GM18873 (cell line): Measurements from ENCODE around the gene KLF6.
A peak's percentile ranks its signal among the peaks of the same experiment; 100 is the strongest.

Experiments
- ATAC-seq: cut with Tn5 transposase; IDR thresholded peaks from one replicate; pipeline ENCODE4 v1.9.1; 2021; ENCODE audit warnings: mild to moderate bottlenecking, moderate library complexity, moderate number of reproducible peaks; ENCODE audit not compliant: unreplicated experiment, low FRiP score

The KLF6 gene

DNA sequence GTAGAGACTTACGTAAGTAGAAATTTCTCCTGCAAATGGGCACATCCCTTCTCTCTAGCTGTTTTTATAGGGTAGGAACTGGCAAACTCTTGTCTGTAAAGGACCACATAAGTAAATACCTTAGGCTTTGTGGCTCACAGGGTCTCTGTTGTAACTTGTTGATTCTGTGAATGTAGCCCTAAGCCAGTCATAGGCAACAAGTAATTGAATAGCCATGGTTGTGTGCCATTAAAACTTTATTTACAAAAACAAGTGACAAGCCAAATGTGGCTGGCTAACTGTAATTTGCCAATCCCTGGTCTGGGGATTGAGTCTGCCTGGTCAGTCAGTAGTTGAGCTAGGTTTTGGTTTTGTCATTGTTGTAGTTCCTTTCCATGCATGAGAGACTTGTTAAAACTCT lies 5.3 kb upstream of the KLF6 start:
- no peak for ATAC-seq

DNA sequence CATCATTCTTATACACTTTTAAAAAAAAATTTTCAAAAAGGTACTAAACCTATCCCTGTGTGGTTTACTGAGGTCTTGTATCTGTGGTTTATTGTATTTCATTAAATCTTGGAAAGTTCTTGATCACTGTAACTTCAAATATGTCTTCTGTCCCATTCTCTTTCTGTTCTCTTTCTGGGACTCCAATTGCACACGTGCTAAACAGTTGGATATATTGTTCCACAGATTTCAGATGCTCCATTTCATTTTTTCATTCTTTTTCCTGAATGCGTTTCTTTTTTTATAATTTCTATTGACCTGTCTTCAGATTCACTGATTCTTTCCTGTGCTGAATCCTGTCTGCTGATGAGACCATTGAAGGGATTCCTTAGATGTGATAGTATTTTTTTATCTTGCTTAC lies 4.6 kb upstream of the KLF6 start:
- no peak for ATAC-seq

DNA sequence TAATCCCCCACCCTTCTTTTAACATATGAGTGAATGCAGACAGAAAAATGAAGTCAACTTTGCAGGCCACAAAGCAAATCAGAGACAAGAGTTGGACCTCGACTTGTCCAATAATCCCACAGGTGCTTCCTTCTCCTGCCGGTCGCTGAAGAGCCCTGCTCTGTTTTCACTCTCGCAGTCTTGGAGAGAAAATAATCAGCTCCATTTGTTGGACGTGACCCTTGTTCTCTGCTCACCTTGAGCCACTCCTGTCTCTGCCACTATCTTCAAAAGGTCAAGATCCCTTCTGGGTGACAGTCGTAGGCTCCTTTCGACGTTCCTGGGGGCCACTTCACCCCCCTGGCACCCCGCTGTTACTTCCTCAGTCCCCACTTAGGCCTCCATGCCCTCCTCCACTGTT lies 2.8 kb upstream of the KLF6 start:
- ATAC-seq = no peak

DNA sequence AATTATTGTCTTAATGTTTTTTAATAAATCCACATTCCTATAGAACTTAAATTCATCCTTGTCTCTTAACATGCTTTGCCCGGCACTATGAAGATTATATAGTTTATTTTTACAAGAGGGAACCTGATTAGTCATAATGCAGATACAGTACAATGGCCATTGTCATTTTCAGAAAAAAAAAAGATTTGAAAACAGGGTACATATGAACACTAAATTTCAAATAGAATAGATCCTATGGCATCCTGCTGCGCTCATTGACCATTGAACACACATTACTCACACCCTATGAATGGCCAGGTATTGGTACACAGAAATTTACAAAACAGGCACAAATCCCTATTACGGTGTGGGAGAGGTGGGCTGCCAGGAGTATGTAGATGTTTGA lies 2.0 kb upstream of the KLF6 start:
- no peak for ATAC-seq

DNA sequence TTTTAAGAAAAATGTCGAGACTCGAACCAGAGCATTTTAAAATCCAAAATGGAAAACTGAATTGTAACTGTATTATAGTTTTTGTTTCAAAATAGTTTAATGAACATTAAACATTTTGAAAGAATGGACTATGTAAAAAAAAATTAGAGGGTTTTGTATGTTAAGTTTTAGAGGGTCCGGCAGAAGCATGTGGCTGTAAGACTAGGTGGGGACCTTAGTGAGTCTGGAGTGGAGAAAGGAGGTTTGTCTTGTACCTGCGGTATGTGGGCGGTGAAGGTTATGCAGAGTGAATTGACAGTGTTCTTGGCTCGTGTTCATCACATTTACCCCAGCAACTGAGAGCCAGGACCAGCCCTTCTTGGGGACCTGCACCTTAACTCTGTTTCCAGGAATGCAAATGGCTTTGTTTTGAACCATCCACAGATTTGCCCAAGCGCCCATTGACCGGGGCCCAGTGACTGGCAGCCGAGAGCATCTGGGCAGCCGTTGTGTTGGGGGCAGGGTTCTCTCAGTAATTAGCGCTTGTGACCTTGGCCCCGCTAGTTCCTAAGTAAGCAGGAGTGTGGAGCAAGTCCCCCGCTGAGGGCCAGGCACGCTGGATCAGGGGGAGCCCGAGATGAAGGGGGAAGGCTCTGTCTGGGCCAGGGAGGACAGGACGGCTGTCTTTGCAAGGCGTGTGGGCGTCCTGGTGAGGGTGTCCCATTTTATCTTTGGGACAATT lies 1.4 kb upstream of the KLF6 start:
- ATAC-seq = no peak

DNA sequence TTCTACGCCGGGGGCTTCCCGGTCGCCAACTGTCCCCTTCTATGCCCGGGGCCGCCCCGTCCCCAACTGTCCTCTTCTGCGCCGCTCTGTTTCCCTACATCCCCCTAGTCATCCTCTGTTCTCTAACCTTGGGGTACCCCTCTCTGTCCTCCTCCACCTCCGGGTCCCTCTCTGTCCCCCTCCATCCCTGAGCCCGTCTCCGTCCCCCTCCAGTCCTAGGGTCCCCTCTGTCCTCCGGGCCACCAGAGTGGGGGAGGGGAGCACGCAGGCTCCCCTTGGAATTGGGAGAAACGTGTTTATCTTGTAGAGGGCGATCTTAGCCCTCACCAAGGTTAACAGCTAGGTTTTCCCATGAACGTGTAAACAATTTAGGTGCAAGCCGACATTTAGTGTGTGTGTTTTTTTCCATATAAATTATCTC lies 852 bp upstream of the KLF6 start:
- ATAC-seq = no peak

DNA sequence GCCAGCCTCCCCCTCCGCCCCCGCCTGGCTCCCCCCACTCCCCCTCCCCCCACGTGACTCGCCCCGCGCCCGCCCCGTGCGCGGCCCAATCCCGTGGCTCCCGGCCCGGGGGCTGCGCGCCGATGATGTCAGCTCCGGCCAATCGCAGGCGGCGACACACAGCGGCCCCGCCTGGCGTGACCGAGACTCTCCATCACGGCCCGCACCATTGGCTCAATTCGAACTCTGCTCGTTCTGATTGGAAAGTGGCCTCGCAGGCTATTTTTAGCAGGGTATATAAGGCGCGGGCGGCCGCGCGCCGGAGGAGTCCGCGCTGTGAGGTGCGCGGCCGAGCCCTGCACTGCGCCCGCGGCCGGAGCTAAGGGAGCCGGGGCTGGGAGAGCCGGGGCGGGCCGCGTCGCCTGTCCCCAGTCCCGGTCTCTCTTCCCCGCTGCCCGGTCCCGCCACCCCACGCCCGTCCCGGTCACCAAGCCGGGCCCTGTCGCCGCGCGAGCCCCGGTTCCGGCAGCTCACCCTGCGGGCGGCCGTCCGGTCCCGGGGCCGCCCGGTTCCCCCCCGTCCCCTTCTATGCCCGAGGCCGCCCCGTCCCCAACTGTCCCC lies 342 bp upstream of the KLF6 start:
- ATAC-seq = peak; percentile 66

DNA sequence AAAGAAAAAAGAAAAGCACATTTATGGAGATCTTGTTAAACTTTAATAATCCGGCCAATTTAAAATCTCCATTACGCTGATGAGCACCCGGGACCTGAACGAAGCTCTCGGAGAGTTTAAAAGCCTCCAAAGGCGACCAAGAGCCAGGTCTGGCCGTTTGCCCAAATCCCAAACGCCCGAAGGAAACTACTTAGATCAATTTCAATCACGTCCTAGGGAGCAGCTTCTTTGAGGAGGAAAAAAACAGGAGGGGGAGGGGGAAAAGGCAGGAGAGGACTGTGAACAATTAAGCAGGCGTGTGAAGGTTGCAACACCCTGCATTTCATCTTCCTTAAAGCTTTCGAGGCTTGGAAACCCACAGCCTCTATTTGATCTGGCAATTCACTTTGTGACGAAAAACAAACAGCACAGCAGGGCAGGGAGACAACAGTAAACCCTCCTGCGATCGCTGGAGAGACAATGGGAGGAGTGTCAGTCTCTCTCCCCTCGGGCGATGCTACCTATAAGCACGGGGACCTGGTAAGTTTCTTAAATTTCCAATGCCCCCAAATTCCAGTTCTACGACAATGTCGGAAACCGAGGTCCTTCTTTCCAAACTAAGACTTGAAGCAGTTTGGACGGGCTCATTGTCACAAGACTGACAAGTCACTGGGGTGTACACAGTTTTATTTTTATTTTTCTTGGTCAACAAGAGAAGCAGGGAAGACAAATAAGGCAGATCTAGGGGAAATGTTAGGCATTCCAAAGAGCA lies 1.2 kb downstream of the KLF6 start:
- no peak for ATAC-seq

DNA sequence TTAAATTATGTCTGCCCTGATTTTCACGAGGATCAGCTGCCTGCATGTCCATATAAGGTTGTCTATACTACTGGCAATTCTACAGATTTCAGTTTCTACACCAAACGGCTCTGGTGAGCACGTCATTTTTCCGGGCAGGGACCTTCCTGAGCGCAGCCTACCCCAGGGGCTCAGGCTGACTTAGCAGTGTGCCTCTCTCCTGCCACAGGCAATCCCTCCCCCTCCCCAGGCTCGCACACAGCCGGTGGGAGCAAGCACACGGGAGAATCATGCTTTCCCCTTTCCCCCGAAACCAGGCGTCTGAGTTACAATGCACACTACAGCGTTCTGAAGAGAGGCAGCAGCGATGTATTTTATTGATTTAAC lies 1.7 kb downstream of the KLF6 start:
- ATAC-seq = no peak

DNA sequence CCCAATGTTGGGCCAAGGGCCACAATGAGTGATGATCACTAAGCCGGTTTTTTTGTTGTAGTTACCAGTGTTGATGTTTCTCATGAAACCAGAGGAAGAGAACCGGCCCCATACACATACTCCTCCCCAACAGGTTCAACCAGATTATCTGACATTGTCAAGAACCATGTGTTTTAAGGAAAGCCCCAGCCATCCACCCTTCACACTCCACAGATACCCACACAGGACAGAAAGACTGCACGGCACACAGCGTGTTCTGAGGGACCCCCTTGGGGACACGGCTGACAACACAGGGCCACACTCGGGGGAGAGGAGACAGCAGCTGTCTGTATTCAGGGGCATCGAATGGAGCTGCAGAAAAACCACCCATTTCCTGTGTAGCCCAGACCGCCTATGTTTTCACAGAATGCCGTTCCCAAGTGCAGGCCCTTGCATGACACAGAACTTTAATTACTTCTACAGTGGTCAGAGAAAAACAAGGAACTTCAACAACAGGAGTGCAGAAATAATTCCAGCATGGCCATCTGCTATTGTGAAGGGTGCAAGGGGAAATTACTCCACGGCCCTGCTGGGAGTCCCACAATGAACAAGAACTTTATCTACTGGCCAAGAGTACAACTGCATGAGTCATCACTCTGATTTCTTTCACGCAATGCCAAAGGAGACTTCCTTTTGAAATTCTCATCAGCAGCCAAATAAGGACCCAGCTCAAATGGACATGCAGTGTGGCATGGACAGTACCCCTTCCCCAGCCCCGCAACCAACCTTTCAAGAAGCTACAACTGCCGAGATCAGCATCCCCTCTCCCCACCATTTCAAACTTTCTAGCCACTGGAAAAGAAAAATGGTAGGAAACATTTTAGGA lies 2.3 kb downstream of the KLF6 start:
- ATAC-seq = no peak

DNA sequence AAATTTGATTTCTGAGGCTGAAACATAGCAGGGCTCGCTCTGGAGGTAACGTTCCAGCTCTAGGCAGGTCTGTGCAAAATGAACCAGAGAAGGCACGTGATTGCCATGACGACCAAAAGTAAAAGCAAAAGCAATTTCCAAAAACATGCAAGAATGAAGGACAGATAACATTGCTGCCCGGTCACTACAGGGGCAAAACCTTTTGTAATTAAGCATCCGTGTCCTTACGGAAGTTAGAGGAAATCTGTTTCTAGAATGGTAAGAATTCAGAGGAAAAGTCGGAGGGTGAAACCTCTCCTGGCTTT lies 2.9 kb downstream of the KLF6 start:
- ATAC-seq = no peak

DNA sequence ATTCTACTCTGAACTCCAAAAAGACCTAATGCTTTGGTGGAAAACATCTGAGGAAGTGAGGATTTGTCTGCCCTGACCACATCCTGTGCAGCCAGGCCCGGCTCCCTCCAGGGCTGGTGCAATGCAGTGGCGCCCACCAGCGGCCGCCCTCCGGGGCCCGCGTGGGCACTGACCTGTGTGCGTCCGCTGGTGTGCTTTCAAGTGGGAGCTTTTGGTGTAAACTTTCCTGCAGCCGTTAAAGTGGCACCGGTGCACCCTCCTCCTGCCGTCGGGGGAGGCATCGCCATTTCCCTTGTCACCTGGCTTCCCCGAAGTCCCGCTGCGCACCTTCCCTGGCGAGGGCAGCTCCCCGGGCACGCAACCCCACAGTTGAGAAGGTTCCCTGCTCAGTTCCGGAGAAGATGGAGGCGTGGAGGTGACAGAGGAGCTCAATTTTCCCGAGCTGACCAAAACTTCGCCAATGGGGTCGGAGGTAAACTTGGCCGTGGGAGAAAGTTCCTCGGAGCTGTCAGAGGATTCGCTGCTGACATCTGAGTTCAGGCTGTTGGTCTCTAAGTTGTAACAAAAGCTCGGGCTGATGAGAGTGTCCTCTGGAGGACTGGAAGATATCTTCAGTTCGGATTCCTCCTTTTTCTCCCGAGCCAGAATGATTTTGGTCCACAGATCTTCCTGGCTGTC lies 3.4 kb downstream of the KLF6 start:
- no peak for ATAC-seq

DNA sequence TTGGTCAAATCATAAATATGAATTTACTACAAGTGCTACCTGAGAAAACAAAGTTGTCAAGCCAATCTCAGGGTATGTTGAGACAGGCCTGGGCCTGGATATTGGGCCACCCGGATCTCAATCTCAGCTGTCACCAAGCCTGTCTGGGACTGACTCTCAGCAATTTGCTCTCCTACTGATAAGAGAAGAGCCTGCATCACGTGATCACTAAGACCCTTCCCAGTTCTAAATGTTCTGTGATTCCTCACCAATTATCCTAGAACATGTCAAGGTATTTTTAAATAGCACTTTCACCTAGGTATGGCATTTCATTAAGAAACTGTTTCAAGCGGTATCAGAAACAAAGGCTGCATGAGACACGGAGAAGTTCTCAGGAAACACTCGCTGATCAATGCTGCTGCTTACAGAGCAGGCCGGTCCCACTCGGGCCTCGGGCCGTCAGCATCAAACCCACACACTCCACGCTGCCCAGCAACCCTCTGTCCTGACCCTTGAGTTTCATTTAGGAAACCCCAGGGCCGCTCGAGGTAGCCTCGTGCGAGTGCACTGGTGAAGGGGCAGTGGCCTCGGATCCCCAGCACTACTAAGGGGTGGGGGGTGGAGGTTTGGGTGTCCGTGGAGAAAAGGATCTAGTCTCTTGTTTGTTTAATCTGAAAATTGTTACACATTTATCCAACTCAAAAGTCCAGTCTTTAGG lies 4.1 kb downstream of the KLF6 start:
- no peak for ATAC-seq

DNA sequence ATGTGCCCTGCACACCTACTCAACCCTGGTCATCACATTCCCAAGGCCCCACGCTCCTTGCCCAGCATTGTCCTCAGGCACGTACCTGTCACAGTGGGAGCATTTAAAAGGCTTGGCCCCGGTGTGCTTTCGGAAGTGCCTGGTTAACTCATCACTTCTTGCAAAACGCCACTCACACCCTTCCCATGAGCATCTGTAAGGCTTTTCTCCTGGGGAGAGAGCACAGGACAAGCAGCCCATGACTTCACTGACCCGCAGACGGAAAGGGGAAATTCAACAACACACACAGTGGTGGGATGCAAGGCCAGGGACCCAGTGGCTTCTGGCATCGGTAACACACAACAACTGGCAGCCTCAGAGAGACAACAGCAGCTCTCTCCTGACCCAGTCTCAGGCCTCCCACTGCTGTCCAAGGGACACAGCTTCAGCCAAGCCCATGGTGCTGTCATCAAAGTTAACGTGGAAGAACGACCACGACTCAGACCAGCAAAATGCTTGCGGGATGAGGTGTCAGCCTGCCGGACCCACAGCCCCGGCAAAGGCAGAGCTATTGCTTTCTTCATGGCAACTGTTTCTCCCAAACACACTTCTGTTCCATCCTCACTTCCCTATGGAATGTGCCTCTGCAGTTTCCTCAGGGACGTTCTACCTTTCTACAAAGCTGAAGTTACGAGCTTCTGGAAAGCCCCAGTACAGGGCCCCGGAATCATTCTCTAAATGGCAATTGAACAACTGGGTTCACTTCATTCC lies 4.8 kb downstream of the KLF6 start:
- no peak for ATAC-seq

DNA sequence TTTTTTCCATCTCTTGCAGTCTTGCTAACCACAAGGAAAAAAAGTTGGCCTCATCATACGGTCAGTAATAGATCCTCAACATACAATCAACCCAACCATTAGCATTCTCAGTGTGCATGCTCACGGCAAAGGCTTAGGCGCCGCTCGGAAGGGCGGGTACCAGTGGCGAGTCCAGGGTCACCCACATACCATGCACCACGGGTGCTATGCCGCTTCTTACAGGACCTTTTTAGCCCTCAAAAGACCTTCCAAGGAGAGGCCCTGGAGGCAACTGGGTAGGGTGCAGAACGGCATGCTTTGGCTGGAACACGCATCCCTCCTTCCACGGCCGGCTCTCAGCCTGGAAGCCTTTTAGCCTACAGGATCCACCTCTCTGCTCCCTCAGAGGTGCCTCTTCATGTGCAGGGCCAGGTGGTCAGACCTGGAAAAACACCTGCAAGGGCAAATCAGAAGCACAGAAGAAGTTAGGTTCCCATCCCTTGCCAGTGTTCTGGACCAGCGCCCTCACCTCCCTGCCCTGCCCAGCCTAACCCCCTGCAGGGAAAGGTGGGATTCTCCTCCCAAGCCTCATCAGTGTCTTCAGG lies 5.8 kb downstream of the KLF6 start:
- no peak for ATAC-seq

DNA sequence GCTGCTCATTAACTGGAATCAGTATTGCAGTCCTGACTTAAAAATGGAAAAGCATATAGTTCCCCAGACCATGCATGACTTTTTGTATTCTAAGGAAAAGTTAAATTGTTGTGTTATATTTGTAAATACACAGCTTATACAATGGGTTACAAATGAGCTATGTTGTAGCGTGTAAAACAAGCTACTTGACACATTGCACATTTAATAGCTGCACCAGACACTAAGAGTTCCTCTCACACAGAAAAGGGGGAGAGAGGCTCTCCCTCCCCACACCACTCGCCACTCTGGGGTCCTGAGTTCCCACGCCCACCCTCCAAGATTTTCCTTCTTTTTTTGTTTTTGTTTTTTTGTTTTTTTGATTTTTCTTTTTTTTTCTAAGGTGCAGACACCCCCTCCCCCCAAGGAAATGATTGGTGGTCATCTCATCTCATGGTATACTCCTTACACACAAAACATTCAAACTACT lies 6.3 kb downstream of the KLF6 start:
- no peak for ATAC-seq

DNA sequence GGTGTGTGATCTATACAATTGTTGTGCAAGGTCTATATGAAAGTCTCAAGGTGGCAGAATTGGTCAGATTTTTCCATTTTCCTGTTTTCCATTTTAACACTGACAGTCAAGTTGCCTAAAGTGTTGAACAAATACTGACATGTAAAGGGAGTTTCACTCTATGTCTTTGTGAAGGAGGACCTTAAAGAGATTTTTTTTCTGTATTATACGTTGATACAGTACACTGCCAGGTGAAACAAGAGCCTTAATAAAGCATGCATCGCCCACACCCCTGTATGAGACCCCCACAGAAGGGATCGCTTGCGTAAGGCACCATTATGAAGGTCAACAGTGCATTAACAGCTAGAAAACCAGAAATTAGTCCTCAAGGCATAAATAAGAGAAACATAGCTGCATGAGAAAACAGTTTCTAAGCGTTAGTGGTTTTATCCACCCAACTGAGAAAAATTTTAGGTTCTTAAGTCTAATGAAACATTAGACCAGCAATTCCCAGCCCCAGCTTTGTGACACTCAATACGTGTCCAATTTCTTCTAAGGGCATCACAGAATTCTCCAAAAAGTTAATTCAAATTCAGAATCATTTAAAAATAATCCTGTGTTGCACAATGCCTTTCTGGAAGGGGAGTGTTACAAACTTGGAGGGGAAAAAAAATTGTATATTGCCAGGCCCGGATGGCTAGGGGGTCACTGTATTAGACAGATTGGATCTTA lies 6.9 kb downstream of the KLF6 start:
- ATAC-seq = no peak
